ENCODE results near the gene LRFN5. TPM values are rescaled to one million over a fixed set of nuclear protein-coding genes. Genes with fewer than 3 reads are reported as not detected.

LRFN5 gene
- total RNA-seq, result 5.1 and 6.3 TPM in 2 replicates

GRCh38 chr14:41606532-41607303 is at the start of gene LRFN5:
TSS of gene LRFN5 (plus strand) at chr14:41606876.

Data from myometrial cell (primary cell).